Left ventricle myocardium inferior (tissue), 1 donor: ENCODE measurements around the gene NEDD9. TPM values are rescaled to one million over a fixed set of nuclear protein-coding genes. Genes with fewer than 3 reads are reported as not detected.
A peak's percentile ranks its signal among the peaks of the same experiment; 100 is the strongest.

Experiments used
- DNase-seq: peaks from one replicate; pipeline ENCODE4 v3.0.0-alpha.2; 2020
- H3K27ac ChIP-seq: fragments of 200-600 bp; replicated peaks from 2 replicates; pipeline ENCODE4 v1.8.0; 2021
- H3K27me3 ChIP-seq: fragments of 200-600 bp; 2 replicates; pipeline ENCODE4 v1.8.0; 2021; ENCODE audit warnings: low read depth
- H3K36me3 ChIP-seq: fragments of 200-600 bp; 2 replicates; pipeline ENCODE4 v1.8.0; 2021
- H3K4me1 ChIP-seq: fragments of 200-600 bp; 2 replicates; pipeline ENCODE4 v1.8.0; 2021
- H3K4me3 ChIP-seq: fragments of 200-600 bp; 2 replicates; pipeline ENCODE4 v1.8.0; 2021; ENCODE audit warnings: mild to moderate bottlenecking, moderate library complexity
- H3K9me3 ChIP-seq: fragments of 200-600 bp; replicated peaks from 2 replicates; pipeline ENCODE4 v1.8.0; 2021
- CTCF ChIP-seq: fragments of 200-600 bp; IDR thresholded peaks from 2 replicates; pipeline ENCODE4 v1.8.0; 2021; ENCODE audit warnings: antibody characterized with exemption, mild to moderate bottlenecking, borderline replicate concordance
- intact Hi-C: fragments of 100-400 bp; cut with micrococcal nuclease; formaldehyde crosslinking; loops from one replicate; pipeline ENCODE4 v1.11.0; 2022
- total RNA-seq: library from RNA; stranded (reverse); fragmentation: NEBNext Ultra II Directional; extraction: Animal tissue kit (Norgen Biotek cat#: 25700); gene quantifications from one replicate; pipeline ENCODE4 v1.2.1, GENCODE V29; 2021
- donor health status: DM: no; HTN: yes; CAD: no; lungs with severe emphysema.

Gene NEDD9
- total RNA-seq, 1 donor from 2014 or later, result 28.1 TPM

GRCh38 chr6:11194356-11195218 lies 37.9 kb downstream of the NEDD9 start:
- no peak for DNase-seq

GRCh38 chr6:11193434-11193833 lies 39.0 kb downstream of the NEDD9 start:
- TF ChIP-seq CTCF, result no peak
- Histone ChIP-seq H3K36me3 (peaks cover 51% of the 10 kb centered on the region), H3K9me3 (no peaks in the 10 kb centered on the region), H3K27ac (no peak overlapping the region), H3K4me3 (no peak overlapping the region), H3K27me3 (no peaks in the 10 kb centered on the region), H3K4me1 (peaks cover 48% of the 10 kb centered on the region)
- no peak for DNase-seq
- intact Hi-C loops, result no loop called here

More at GRCh38 chr6:11194356-11195218, 37.9 kb downstream of the NEDD9 start:
- intact Hi-C loops, result no loop called here
- peak overlapping the region; percentile 61 for H3K27ac ChIP-seq
- H3K9me3 ChIP-seq, result no peaks in the 10 kb centered on the region
- no peaks in the 10 kb centered on the region for H3K27me3 ChIP-seq
- peaks cover 48% of the 10 kb centered on the region for H3K36me3 ChIP-seq
- peaks cover 58% of the 10 kb centered on the region for H3K4me1 ChIP-seq
- H3K4me3 ChIP-seq, result no peak overlapping the region
- TF ChIP-seq CTCF, result no peak

GRCh38 chr6:11192167-11192566 lies 40.3 kb downstream of the NEDD9 start:
- H3K27ac ChIP-seq, result no peak overlapping the region
- no peak overlapping the region for H3K4me3 ChIP-seq
- no peak for DNase-seq
- peaks cover 59% of the 10 kb centered on the region for H3K36me3 ChIP-seq
- intact Hi-C loops, result no loop called here
- H3K27me3 ChIP-seq, result no peaks in the 10 kb centered on the region
- TF ChIP-seq CTCF, result no peak
- H3K9me3 ChIP-seq, result no peaks in the 10 kb centered on the region
- peaks cover 35% of the 10 kb centered on the region for H3K4me1 ChIP-seq

- no peak overlapping the region for H3K27ac ChIP-seq
- DNase-seq, result no peak
- intact Hi-C loops, result no loop called here
Observed at GRCh38 chr6:11190625-11191245, 41.7 kb downstream of the NEDD9 start.

More at GRCh38 chr6:11190625-11191245, 41.7 kb downstream of the NEDD9 start:
- TF ChIP-seq CTCF, result no peak
- Histone ChIP-seq H3K4me1 (peaks cover 21% of the 10 kb centered on the region), H3K9me3 (no peaks in the 10 kb centered on the region), H3K4me3 (no peak overlapping the region), H3K36me3 (peaks cover 71% of the 10 kb centered on the region), H3K27me3 (no peaks in the 10 kb centered on the region)
